HepG2 (cell line): Measurements from ENCODE around the gene GADD45GIP1. TPM values are rescaled to one million over a fixed set of nuclear protein-coding genes. Genes with fewer than 3 reads are reported as not detected.

Experiments used
- CENPT ChIP-seq: sonication (generic); formaldehyde crosslinking; IDR thresholded peaks from 2 replicates; pipeline ENCODE4 v1.8.0; 2022; ENCODE audit warnings: low read depth, mild to moderate bottlenecking, moderate library complexity, missing genetic modification reagents
- CENPX ChIP-seq: sonication (generic); formaldehyde crosslinking; IDR thresholded peaks from 2 replicates; pipeline ENCODE4 v1.9.0; 2021; ENCODE audit warnings: mild to moderate bottlenecking, missing genetic modification reagents, moderate library complexity
- ISL2 ChIP-seq: sonication (generic); formaldehyde crosslinking; IDR thresholded peaks from 2 replicates; pipeline ENCODE4 v1.5.0; 2020; ENCODE audit warnings: missing genetic modification reagents
- MTA1 ChIP-seq: sonication (generic); formaldehyde crosslinking; IDR thresholded peaks from 2 replicates; pipeline ENCODE4 v1.4.0; 2020; ENCODE audit warnings: missing genetic modification reagents, mild to moderate bottlenecking, borderline replicate concordance
- RAD21 ChIP-seq: fragments of 450-650 bp; formaldehyde crosslinking; IDR thresholded peaks from 2 replicates; pipeline ENCODE4 v1.5.0; 2020; ENCODE audit warnings: mild to moderate bottlenecking
- RAD51 ChIP-seq: fragments of 450-650 bp; IDR thresholded peaks from 2 replicates; pipeline ENCODE4 v1.6.1; 2016; ENCODE audit warnings: borderline replicate concordance
- ZIK1 ChIP-seq: sonication (generic); formaldehyde crosslinking; IDR thresholded peaks from 2 replicates; pipeline ENCODE4 v1.5.0; 2020; ENCODE audit warnings: mild to moderate bottlenecking, low read depth, missing genetic modification reagents, borderline replicate concordance
- ZNF17 ChIP-seq: sonication (generic); formaldehyde crosslinking; IDR thresholded peaks from 2 replicates; pipeline ENCODE4 v1.5.0; 2020; ENCODE audit warnings: mild to moderate bottlenecking, missing genetic modification reagents
- ZNF552 ChIP-seq: sonication (generic); formaldehyde crosslinking; IDR thresholded peaks from 2 replicates; pipeline ENCODE4 v1.9.0; 2022; ENCODE audit warnings: missing genetic modification reagents, mild to moderate bottlenecking, borderline replicate concordance
- ZNF556 ChIP-seq: sonication (generic); formaldehyde crosslinking; IDR thresholded peaks from 2 replicates; pipeline ENCODE4 v1.4.0; 2020; ENCODE audit warnings: mild to moderate bottlenecking, missing genetic modification reagents, borderline replicate concordance
- ZSCAN20 ChIP-seq: sonication (generic); formaldehyde crosslinking; IDR thresholded peaks from 2 replicates; pipeline ENCODE4 v1.4.0; 2020; ENCODE audit warnings: missing genetic modification reagents, mild to moderate bottlenecking, borderline replicate concordance
- polyA plus RNA-seq, 8 experiments: library from polyadenylated mRNA; depleted of rRNA in 3 of 8; stranded (reverse) in 7 of 8; unstranded in 1 of 8; fragments of >200 nt; fragmentation: Illumina TruSeq in 4 of 8; extraction: Trizol in 4 of 8; gene quantifications; 2 replicates each; pipeline versions ENCODE4 v1.2.1 to v1.2.3, GENCODE V29; 2011 to 2016; ENCODE audit warnings: low read depth in 4 of 8, missing spikeins in 1 of 8, mixed read lengths in 1 of 8; ENCODE audit not compliant: insufficient read depth in 1 of 8
- total RNA-seq, 5 experiments: library from RNA; depleted of rRNA; stranded (reverse); fragments of >200 nt; fragmentation: Illumina TruSeq; extraction: Trizol; gene quantifications; 2 replicates each; pipeline ENCODE4 v1.2.3, GENCODE V29; 2016; ENCODE audit warnings: low read depth in 1 of 5
- TF ChIP-seq, protein P1 (sequence below): sonication (generic); formaldehyde crosslinking; IDR thresholded peaks from 2 replicates; pipeline ENCODE4 v1.4.0; 2020; ENCODE audit warnings: missing genetic modification reagents
- TF ChIP-seq, protein P2 (sequence below): sonication (generic); formaldehyde crosslinking; IDR thresholded peaks from 2 replicates; pipeline ENCODE4 v1.4.0; 2020; ENCODE audit warnings: mild to moderate bottlenecking, missing genetic modification reagents
- TF ChIP-seq, protein P3 (sequence below): sonication (generic); formaldehyde crosslinking; IDR thresholded peaks from 2 replicates; pipeline ENCODE4 v1.9.0; 2021; ENCODE audit warnings: missing genetic modification reagents, borderline replicate concordance
- TF ChIP-seq, protein P4 (sequence below): sonication (generic); formaldehyde crosslinking; IDR thresholded peaks from 2 replicates; pipeline ENCODE4 v1.8.1; 2022; ENCODE audit warnings: low read depth, mild to moderate bottlenecking, missing genetic modification reagents
- TF ChIP-seq, protein P5 (sequence below): IDR thresholded peaks from 2 replicates; pipeline ENCODE4 v1.6.1; 2016; ENCODE audit warnings: control low read depth
- TF ChIP-seq, protein P6 (sequence below): sonication (generic); formaldehyde crosslinking; IDR thresholded peaks from 2 replicates; pipeline ENCODE4 v1.5.1; 2020; ENCODE audit warnings: mild to moderate bottlenecking, missing genetic modification reagents, moderate library complexity

Gene GADD45GIP1
- total and polyA plus RNA-seq, 2 of the 13 experiments (the other 11 are each of a cell fraction or from before 2014, with no cell fraction given), result 24.6 to 30.7 TPM

DNA sequence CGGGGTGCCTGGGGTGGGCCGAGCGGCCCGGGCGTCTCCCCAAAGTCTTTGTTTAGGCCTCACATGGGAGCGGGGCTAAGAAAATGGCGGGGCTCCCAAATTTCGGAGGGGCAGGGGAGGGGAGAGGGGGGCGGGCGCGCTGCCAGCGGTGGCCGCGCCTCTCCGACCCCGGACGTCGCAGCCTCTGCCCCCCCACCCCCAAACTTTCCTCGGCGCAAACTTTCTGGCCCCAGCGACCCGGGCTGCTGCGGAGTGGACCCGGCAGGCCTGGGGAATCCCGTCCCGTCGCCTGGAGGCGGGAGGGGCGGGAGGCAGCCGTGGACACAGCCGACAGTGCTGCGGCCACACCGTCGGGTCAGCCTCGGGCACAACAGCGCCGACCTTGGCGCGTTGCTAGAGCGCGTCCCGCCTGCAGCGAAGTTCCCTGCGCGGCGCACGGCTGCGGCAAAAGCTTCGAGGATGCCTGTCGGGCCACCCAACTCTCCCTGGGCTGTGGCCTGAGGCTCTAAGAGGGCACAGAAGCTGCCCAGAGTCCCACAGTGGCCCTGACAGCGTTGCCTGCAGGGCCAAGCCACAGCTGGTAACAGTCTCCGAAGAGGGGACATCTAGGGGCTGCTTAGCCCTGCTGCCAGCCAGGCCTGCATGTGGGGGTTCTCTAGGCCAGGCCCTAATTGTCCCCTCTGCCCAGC, 39.5 kb upstream of the GADD45GIP1 start (continued):
- peak; percentile 44; the same call in 1 of the 2 replicates for TF ChIP-seq ISL2 (CRISPR knock-in tag)
- TF ChIP-seq CENPT (CRISPR knock-in tag), result no peak
- no peak for TF ChIP-seq ZNF556 (CRISPR knock-in tag)
- no peak for TF ChIP-seq ZNF552 (CRISPR knock-in tag)
- TF ChIP-seq, protein P1, sequence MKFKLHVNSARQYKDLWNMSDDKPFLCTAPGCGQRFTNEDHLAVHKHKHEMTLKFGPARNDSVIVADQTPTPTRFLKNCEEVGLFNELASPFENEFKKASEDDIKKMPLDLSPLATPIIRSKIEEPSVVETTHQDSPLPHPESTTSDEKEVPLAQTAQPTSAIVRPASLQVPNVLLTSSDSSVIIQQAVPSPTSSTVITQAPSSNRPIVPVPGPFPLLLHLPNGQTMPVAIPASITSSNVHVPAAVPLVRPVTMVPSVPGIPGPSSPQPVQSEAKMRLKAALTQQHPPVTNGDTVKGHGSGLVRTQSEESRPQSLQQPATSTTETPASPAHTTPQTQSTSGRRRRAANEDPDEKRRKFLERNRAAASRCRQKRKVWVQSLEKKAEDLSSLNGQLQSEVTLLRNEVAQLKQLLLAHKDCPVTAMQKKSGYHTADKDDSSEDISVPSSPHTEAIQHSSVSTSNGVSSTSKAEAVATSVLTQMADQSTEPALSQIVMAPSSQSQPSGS (CRISPR knock-in tag), result no peak; the same call in 1 of the 2 replicates
- no peak for TF ChIP-seq ZIK1 (CRISPR knock-in tag)
- TF ChIP-seq, protein P2, sequence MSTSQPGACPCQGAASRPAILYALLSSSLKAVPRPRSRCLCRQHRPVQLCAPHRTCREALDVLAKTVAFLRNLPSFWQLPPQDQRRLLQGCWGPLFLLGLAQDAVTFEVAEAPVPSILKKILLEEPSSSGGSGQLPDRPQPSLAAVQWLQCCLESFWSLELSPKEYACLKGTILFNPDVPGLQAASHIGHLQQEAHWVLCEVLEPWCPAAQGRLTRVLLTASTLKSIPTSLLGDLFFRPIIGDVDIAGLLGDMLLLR, result no peak
- TF ChIP-seq, protein P3, sequence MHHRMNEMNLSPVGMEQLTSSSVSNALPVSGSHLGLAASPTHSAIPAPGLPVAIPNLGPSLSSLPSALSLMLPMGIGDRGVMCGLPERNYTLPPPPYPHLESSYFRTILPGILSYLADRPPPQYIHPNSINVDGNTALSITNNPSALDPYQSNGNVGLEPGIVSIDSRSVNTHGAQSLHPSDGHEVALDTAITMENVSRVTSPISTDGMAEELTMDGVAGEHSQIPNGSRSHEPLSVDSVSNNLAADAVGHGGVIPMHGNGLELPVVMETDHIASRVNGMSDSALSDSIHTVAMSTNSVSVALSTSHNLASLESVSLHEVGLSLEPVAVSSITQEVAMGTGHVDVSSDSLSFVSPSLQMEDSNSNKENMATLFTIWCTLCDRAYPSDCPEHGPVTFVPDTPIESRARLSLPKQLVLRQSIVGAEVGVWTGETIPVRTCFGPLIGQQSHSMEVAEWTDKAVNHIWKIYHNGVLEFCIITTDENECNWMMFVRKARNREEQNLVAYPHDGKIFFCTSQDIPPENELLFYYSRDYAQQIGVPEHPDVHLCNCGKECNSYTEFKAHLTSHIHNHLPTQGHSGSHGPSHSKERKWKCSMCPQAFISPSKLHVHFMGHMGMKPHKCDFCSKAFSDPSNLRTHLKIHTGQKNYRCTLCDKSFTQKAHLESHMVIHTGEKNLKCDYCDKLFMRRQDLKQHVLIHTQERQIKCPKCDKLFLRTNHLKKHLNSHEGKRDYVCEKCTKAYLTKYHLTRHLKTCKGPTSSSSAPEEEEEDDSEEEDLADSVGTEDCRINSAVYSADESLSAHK (CRISPR knock-in tag), result no peak
- TF ChIP-seq, protein P4, sequence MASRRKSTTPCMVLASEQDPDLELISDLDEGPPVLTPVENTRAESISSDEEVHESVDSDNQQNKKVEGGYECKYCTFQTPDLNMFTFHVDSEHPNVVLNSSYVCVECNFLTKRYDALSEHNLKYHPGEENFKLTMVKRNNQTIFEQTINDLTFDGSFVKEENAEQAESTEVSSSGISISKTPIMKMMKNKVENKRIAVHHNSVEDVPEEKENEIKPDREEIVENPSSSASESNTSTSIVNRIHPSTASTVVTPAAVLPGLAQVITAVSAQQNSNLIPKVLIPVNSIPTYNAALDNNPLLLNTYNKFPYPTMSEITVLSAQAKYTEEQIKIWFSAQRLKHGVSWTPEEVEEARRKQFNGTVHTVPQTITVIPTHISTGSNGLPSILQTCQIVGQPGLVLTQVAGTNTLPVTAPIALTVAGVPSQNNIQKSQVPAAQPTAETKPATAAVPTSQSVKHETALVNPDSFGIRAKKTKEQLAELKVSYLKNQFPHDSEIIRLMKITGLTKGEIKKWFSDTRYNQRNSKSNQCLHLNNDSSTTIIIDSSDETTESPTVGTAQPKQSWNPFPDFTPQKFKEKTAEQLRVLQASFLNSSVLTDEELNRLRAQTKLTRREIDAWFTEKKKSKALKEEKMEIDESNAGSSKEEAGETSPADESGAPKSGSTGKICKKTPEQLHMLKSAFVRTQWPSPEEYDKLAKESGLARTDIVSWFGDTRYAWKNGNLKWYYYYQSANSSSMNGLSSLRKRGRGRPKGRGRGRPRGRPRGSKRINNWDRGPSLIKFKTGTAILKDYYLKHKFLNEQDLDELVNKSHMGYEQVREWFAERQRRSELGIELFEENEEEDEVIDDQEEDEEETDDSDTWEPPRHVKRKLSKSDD (CRISPR knock-in tag), result no peak
- TF ChIP-seq, protein P5, sequence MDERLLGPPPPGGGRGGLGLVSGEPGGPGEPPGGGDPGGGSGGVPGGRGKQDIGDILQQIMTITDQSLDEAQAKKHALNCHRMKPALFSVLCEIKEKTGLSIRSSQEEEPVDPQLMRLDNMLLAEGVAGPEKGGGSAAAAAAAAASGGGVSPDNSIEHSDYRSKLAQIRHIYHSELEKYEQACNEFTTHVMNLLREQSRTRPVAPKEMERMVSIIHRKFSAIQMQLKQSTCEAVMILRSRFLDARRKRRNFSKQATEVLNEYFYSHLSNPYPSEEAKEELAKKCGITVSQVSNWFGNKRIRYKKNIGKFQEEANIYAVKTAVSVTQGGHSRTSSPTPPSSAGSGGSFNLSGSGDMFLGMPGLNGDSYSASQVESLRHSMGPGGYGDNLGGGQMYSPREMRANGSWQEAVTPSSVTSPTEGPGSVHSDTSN (CRISPR knock-in tag), result no peak
- TF ChIP-seq MTA1 (CRISPR knock-in tag), result no peak
- no peak for TF ChIP-seq CENPX (CRISPR knock-in tag)
- TF ChIP-seq, protein P6, sequence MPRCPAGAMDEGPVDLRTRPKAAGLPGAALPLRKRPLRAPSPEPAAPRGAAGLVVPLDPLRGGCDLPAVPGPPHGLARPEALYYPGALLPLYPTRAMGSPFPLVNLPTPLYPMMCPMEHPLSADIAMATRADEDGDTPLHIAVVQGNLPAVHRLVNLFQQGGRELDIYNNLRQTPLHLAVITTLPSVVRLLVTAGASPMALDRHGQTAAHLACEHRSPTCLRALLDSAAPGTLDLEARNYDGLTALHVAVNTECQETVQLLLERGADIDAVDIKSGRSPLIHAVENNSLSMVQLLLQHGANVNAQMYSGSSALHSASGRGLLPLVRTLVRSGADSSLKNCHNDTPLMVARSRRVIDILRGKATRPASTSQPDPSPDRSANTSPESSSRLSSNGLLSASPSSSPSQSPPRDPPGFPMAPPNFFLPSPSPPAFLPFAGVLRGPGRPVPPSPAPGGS (CRISPR knock-in tag), result peak; percentile 72; the same call in 1 of the 2 replicates
- TF ChIP-seq ZNF17, result no peak
- peak; percentile 73 for TF ChIP-seq RAD21 (CRISPR knock-in tag)
- TF ChIP-seq ZSCAN20 (CRISPR knock-in tag), result no peak
- no peak for TF ChIP-seq RAD51
